ENCODE measurements around the gene TIMM44. TPM values are rescaled to one million over a fixed set of nuclear protein-coding genes. Genes with fewer than 3 reads are reported as not detected.

Gene TIMM44
- total and polyA plus RNA-seq, 10 of the 15 experiments (the other 5 are each of a cell fraction or from before 2014, with no cell fraction given), result 6.6 to 90.7 (median 57.6) TPM

DNA sequence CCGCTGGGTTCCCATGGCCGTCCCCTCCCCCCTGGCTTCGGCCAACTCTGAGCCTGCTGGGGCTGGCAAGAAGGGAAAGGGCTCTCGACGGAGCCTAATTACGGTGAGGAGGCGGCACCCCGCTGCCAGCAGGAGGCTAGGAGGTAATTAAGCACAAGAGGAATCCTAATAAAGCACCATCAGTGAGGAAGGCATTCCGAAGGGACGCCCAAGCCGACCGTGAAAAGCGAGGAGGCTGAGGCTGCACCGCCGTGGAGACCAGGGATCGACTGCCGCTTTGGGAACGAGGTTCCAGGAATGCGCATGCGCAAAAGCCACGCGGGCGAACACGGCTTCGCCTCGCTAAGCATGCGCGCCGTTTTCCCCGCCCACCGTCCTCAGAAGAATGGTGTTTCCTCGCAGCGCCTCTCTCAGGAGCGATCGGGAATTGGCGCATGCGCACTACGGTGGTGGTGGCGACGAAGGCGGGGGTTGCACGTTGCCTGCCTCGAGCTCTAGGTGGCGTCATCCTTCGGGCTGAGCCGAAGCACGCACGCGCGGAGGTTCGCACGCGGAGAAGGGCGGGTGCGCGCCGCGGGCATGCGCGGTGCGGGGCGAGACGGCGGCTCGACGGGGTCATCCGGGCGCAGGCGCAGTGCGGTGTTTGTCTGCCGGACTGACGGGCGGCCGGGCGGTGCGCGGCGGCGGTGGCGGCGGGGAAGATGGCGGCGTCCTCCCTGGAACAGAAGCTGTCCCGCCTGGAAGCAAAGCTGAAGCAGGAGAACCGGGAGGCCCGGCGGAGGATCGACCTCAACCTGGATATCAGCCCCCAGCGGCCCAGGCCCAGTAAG lies 40.0 kb downstream of the TIMM44 start, which contains the start of gene MAP2K7 (continued):
- TF ChIP-seq, protein P1, sequence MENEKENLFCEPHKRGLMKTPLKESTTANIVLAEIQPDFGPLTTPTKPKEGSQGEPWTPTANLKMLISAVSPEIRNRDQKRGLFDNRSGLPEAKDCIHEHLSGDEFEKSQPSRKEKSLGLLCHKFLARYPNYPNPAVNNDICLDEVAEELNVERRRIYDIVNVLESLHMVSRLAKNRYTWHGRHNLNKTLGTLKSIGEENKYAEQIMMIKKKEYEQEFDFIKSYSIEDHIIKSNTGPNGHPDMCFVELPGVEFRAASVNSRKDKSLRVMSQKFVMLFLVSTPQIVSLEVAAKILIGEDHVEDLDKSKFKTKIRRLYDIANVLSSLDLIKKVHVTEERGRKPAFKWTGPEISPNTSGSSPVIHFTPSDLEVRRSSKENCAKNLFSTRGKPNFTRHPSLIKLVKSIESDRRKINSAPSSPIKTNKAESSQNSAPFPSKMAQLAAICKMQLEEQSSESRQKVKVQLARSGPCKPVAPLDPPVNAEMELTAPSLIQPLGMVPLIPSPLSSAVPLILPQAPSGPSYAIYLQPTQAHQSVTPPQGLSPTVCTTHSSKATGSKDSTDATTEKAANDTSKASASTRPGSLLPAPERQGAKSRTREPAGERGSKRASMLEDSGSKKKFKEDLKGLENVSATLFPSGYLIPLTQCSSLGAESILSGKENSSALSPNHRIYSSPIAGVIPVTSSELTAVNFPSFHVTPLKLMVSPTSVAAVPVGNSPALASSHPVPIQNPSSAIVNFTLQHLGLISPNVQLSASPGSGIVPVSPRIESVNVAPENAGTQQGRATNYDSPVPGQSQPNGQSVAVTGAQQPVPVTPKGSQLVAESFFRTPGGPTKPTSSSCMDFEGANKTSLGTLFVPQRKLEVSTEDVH (IDR thresholded peaks at IDR 0.05; ENCODE audit: low read depth, partially characterized antibody), result no peak
- TF ChIP-seq SREBF1 (IDR thresholded peaks at IDR 0.05; ENCODE audit: low read length), result no peak
- TF ChIP-seq ZBED1 (IDR thresholded peaks at IDR 0.05; ENCODE audit: borderline replicate concordance), result no peak
- no peak for TF ChIP-seq GABPA (IDR thresholded peaks at IDR 0.05; ENCODE audit: low read depth)
- TF ChIP-seq BCL11A (IDR thresholded peaks at IDR 0.05; ENCODE audit: low read depth, low read length), result 0 out of 2 replicates have a peak, but pooled peaks have one; percentile 3
- no peak for TF ChIP-seq SREBF2 (IDR thresholded peaks at IDR 0.05; ENCODE audit: low read length)
- TF ChIP-seq, protein P2, sequence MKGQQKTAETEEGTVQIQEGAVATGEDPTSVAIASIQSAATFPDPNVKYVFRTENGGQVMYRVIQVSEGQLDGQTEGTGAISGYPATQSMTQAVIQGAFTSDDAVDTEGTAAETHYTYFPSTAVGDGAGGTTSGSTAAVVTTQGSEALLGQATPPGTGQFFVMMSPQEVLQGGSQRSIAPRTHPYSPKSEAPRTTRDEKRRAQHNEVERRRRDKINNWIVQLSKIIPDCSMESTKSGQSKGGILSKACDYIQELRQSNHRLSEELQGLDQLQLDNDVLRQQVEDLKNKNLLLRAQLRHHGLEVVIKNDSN (IDR thresholded peaks at IDR 0.05; ENCODE audit: borderline replicate concordance, extremely low read length, insufficient read depth, low read depth, low read length), result peak; percentile 20
- no peak for TF ChIP-seq PAX8 (IDR thresholded peaks at IDR 0.05)
- TF ChIP-seq, protein P3, sequence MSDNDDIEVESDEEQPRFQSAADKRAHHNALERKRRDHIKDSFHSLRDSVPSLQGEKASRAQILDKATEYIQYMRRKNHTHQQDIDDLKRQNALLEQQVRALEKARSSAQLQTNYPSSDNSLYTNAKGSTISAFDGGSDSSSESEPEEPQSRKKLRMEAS (IDR thresholded peaks at IDR 0.05; ENCODE audit: low read depth, low read length), result peak; percentile 56; the same call in 1 of the 2 replicates
- TF ChIP-seq TCF3 (IDR thresholded peaks at IDR 0.05; ENCODE audit: borderline replicate concordance, insufficient read depth, low read depth, low read length), result 0 out of 2 replicates have a peak, but pooled peaks have one; percentile 36
- TF ChIP-seq RAD21 (IDR thresholded peaks at IDR 0.05; ENCODE audit: insufficient read depth, low read depth, low read length), result peak; percentile 36; the same call in 1 of the 2 replicates
- TF ChIP-seq NBN (IDR thresholded peaks at IDR 0.05), result peak; percentile 61; the same call in 1 of the 2 replicates
- peak; percentile 25; the same call in 1 of the 2 replicates for TF ChIP-seq MYB (IDR thresholded peaks at IDR 0.05; ENCODE audit: borderline replicate concordance, low read depth, low read length)
- TF ChIP-seq STAT3 (IDR thresholded peaks at IDR 0.05; ENCODE audit: low read depth, low read length), result no peak

Measured in GM12878 (cell line).